Raji (cell line): ENCODE measurements around the gene ANXA2.

Source experiments
- POLR2A ChIP-seq: IDR thresholded peaks from 2 replicates; pipeline ENCODE4 v1.6.1; 2011; ENCODE audit warnings: low read depth, low read length, control low read depth; ENCODE audit not compliant: insufficient read depth

The ANXA2 gene

DNA sequence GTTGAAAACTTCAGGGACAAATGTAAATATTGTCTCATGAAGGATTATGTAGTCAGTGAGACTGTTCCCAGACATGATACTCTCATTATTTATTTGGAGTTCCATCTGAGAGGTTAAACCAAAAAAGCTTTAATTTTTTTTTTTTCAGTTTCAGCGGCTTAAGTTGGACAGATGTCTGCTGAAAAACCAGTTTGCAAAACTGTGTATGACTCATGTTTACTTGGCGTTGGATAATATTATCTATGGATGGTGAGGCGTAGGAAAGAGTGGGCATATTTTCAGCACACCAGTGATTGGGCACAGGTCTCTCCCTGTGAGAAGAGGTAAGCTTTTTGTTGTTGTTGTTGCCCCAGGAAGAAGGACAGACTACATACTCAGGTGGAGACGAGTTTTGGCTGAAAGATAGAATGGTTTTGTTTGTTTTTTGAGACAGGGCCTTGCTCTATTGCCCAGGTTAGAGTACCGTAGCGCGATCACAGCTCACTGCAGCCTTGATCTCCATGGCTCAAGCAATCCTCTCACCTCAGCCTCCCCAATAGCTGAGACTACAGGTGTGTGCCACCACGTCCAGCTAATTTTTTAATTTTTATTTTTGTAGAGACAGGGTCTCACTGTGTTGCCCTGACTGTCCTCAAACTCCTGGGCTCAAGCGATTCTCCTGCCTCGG, 16.4 kb upstream of the ANXA2 start:
- TF ChIP-seq POLR2A, result no peak

GRCh38 chr15:60413231-60413824, 15.5 kb upstream of the ANXA2 start:
- TF ChIP-seq POLR2A, result no peak

GRCh38 chr15:60411774-60412425, 14.1 kb upstream of the ANXA2 start:
- no peak for TF ChIP-seq POLR2A

DNA sequence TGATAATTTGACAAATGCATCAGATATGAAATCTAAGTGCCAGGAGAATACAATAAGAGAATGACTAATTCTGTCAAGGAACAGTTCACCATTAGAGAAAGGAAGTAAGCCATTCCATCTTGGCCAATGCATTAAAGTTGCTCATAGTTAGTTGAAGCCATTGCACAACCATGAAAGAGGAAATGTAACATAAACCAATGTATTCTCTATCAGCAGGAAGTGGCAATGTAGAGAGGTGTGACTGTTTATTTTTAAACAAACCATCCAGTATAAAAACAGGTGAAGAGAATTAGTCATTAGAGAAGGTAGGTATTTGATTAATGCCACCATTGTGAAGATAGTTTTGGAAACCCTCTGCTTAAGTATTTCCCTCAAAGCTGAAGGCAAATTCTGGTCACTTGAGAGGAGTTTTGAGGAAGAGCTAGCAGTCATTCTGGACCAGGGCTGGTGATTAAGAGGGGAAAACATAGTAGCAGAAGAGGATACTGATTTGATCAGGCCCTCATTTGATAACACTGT, 10.7 kb upstream of the ANXA2 start:
- TF ChIP-seq POLR2A, result no peak

- no peak for TF ChIP-seq POLR2A
Measured at GRCh38 chr15:60407415-60407805, 9.6 kb upstream of the ANXA2 start.

DNA sequence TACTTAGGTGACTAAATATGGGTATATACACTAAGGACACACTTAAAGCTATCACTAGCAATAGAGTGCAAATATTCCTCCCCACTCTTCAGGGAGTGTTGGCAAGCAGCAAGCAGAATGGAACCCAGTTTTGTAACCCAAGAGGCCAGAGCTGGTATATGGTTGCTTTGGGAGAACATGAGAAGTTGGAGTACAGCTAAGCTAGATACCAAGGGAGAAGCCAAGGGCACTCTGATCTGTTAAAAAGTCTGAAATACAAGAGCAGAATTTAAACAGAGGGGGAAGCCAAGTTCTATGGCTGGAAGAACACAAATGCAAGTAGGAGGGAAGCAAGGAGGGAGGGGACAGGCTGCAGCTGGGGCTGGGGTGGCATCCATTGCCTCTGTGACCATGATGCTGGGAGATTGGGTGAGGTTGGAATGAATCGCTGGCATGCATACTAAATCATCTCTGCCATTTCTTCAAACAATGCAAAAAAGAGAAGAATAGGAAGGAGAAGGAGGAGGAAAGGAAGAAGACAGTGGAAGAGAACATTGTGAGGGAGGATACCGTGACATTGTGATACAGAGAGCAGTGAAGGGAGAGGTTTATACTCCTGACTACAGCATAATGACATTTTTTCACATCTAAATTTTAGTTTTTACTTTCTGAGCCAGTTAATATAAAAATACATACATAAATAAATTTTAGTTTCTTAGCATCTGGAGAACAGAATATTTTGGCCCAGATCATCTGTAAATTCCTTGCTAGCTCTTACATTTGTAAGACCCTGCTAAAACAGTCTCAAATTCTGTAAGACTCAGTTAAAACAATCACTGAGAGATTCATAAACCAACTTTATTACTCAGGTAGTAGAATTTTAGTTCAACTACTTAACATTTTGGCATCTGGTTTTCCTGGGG, 9.0 kb upstream of the ANXA2 start:
- TF ChIP-seq POLR2A, result no peak

DNA sequence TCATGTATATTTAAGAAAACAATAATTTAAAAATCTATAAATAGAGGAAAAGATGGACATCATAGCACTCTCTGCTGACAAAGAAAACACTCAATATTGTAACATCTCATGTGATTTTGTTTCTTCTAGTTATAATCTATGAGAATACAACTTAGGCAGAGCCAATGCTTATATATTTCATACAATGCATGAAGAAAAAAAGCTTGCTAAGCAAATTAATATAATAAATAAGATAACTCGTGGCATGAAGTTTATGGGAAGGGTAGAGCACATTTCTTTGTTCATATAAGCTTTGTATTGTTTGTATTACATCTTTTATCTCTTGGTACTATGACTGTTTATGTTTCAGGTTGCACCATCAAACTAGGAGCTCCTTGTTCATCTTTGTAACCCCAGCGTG, 7.6 kb upstream of the ANXA2 start:
- TF ChIP-seq POLR2A, result no peak

GRCh38 chr15:60400944-60401343, 3.2 kb upstream of the ANXA2 start:
- no peak for TF ChIP-seq POLR2A

DNA sequence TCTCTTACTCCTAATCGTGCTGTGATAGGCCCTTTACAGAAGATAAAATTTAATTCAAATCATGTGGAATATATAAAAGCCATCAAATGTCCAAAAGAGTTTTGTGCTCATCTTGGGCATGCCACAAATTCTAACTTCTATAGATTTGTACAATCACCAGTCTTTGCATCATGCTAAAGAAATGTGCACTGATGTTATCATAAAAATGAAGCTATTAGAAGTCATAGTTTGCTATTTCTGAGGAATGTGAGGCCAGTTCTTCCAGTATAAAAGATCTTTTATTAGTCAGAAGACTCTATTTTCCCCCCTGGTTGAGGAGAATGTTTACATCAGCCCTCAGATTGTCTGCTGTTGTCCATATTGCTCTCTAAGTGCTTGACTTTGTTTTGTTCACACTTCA, 2.1 kb upstream of the ANXA2 start:
- no peak for TF ChIP-seq POLR2A

GRCh38 chr15:60399246-60399915, 1.6 kb upstream of the ANXA2 start:
- no peak for TF ChIP-seq POLR2A

- TF ChIP-seq POLR2A, result peak; percentile 24; the same call in 1 of the 2 replicates
Measured at GRCh38 chr15:60396958-60397771, 621 bp downstream of the ANXA2 start.

GRCh38 chr15:60396560-60396957, 1.2 kb downstream of the ANXA2 start:
- TF ChIP-seq POLR2A, result no peak

GRCh38 chr15:60396100-60396499, 1.7 kb downstream of the ANXA2 start:
- TF ChIP-seq POLR2A, result no peak
